WTC11 (cell line): ENCODE data around the gene PDE4B. TPM values are rescaled to one million over a fixed set of nuclear protein-coding genes. Genes with fewer than 3 reads are reported as not detected.

Source experiments
- ATAC-seq: fragments of 200-7000 bp; cut with Tn5 transposase; 2 replicates; pipeline ENCODE4 v1.10.0; 2021; ENCODE audit warnings: mild to moderate bottlenecking, moderate library complexity
- CTCF ChIA-PET: fragments of 300-600 bp; sonication (Branson Sonifier 250); formaldehyde crosslinking; loops from one replicate; lab custom pipeline; 2021; ENCODE audit warnings: antibody characterized with exemption; lab: Charles Lee
- POLR2A ChIA-PET: fragments of 350-600 bp; sonication (Branson Sonifier 250); formaldehyde crosslinking; loops from one replicate; lab custom pipeline; 2021; ENCODE audit warnings: antibody characterized with exemption; lab: Charles Lee
- DNase-seq: peaks from one replicate; pipeline ENCODE4 v3.0.0; 2021; ENCODE audit warnings: low spot score
- H3K27ac Mint-ChIP-seq: 2 replicates; pipeline ENCODE4 v1.8.0; 2021; ENCODE audit warnings: mixed read lengths
- H3K27me3 Mint-ChIP-seq: 2 replicates; pipeline ENCODE4 v1.8.0; 2021; ENCODE audit warnings: low read depth, mild to moderate bottlenecking, moderate library complexity, mixed read lengths
- H3K36me3 Mint-ChIP-seq: 2 replicates; pipeline ENCODE4 v1.8.0; 2021; ENCODE audit warnings: mixed read lengths
- H3K4me1 Mint-ChIP-seq: 2 replicates; pipeline ENCODE4 v1.8.0; 2022; ENCODE audit warnings: mixed read lengths
- H3K4me3 Mint-ChIP-seq: 2 replicates; pipeline ENCODE4 v1.8.0; 2021; ENCODE audit warnings: mild to moderate bottlenecking, moderate library complexity, mixed read lengths
- H3K9me3 Mint-ChIP-seq: 2 replicates; pipeline ENCODE4 v1.8.0; 2021; ENCODE audit warnings: mixed read lengths
- AR ChIP-seq: fragments of 250-450 bp; sonication (Bioruptor Pico); IDR thresholded peaks from 2 replicates; pipeline ENCODE4 v1.9.0; 2021; ENCODE audit warnings: mild to moderate bottlenecking
- ATF1 ChIP-seq: sonication (generic); formaldehyde crosslinking; IDR thresholded peaks from 2 replicates; pipeline ENCODE4 v1.8.1; 2023; ENCODE audit warnings: mild to moderate bottlenecking, moderate library complexity, missing genetic modification reagents
- CTCF ChIP-seq: fragments of 200-600 bp; IDR thresholded peaks from 2 replicates; pipeline ENCODE4 v1.8.0; 2022; ENCODE audit warnings: antibody characterized with exemption
- E2F1 ChIP-seq: sonication (generic); formaldehyde crosslinking; IDR thresholded peaks from 2 replicates; pipeline ENCODE4 v1.8.0; 2022; ENCODE audit warnings: mild to moderate bottlenecking, missing genetic modification reagents
- EMX1 ChIP-seq: fragments of 250-450 bp; sonication (Bioruptor Pico); IDR thresholded peaks from 2 replicates; pipeline ENCODE4 v1.8.0; 2021; ENCODE audit warnings: mild to moderate bottlenecking
- FOXK1 ChIP-seq: sonication (generic); formaldehyde crosslinking; IDR thresholded peaks from 2 replicates; pipeline ENCODE4 v1.8.0; 2022; ENCODE audit warnings: mild to moderate bottlenecking, moderate library complexity, missing genetic modification reagents
- FOXP4 ChIP-seq: sonication (generic); formaldehyde crosslinking; IDR thresholded peaks from 2 replicates; pipeline ENCODE4 v1.8.0; 2022; ENCODE audit warnings: mild to moderate bottlenecking, missing genetic modification reagents
- GTF2I ChIP-seq: fragments of 250-450 bp; sonication (Bioruptor Pico); conservative IDR thresholded peaks from 2 replicates; pipeline ENCODE4 v1.4.0; 2021; ENCODE audit warnings: mild to moderate bottlenecking
- MXD4 ChIP-seq: fragments of 250-450 bp; sonication (Bioruptor Pico); IDR thresholded peaks from 2 replicates; pipeline ENCODE4 v1.8.0; 2021; ENCODE audit warnings: mild to moderate bottlenecking, moderate library complexity, borderline replicate concordance
- NFATC4 ChIP-seq: fragments of 250-450 bp; sonication (Bioruptor Pico); IDR thresholded peaks from 2 replicates; pipeline ENCODE4 v1.9.0; 2021; ENCODE audit warnings: mild to moderate bottlenecking
- OVOL2 ChIP-seq: fragments of 250-450 bp; sonication (Bioruptor Pico); IDR thresholded peaks from 2 replicates; pipeline ENCODE4 v1.9.0; 2021; ENCODE audit warnings: mild to moderate bottlenecking, borderline replicate concordance
- RORB ChIP-seq: fragments of 250-450 bp; sonication (Bioruptor Pico); IDR thresholded peaks from 2 replicates; pipeline ENCODE4 v1.9.0; 2021; ENCODE audit warnings: mild to moderate bottlenecking
- SMAD3 ChIP-seq: sonication (generic); formaldehyde crosslinking; IDR thresholded peaks from 2 replicates; pipeline ENCODE4 v1.8.0; 2022; ENCODE audit warnings: missing genetic modification reagents, mild to moderate bottlenecking, borderline replicate concordance
- SP1 ChIP-seq: sonication (generic); formaldehyde crosslinking; conservative IDR thresholded peaks from 2 replicates; pipeline ENCODE4 v1.8.1; 2022; ENCODE audit warnings: missing genetic modification reagents
- TEAD1 ChIP-seq: sonication (generic); formaldehyde crosslinking; IDR thresholded peaks from 2 replicates; pipeline ENCODE4 v1.8.0; 2022; ENCODE audit warnings: mild to moderate bottlenecking, missing genetic modification reagents
- TP53 ChIP-seq: sonication (generic); formaldehyde crosslinking; IDR thresholded peaks from 2 replicates; pipeline ENCODE4 v1.8.1; 2023; ENCODE audit warnings: mild to moderate bottlenecking, missing genetic modification reagents
- ZMAT4 ChIP-seq: fragments of 250-450 bp; sonication (Bioruptor Pico); IDR thresholded peaks from 2 replicates; pipeline ENCODE4 v1.9.0; 2021; ENCODE audit warnings: mild to moderate bottlenecking
- ZNF396 ChIP-seq: fragments of 250-450 bp; sonication (Bioruptor Pico); IDR thresholded peaks from 2 replicates; pipeline ENCODE4 v1.8.0; 2021; ENCODE audit warnings: mild to moderate bottlenecking, moderate library complexity, borderline replicate concordance
- ZNF532 ChIP-seq: fragments of 250-450 bp; sonication (Bioruptor Pico); IDR thresholded peaks from 2 replicates; pipeline ENCODE4 v1.9.0; 2021; ENCODE audit warnings: mild to moderate bottlenecking, borderline replicate concordance
- ZNF671 ChIP-seq: fragments of 250-450 bp; sonication (Bioruptor Pico); IDR thresholded peaks from 2 replicates; pipeline ENCODE4 v1.8.0; 2021; ENCODE audit warnings: mild to moderate bottlenecking
- total RNA-seq: library from RNA; stranded (reverse); gene quantifications from 3 replicates; pipeline ENCODE4 v1.2.3, GENCODE V29; 2021

PDE4B gene
- total RNA-seq, 1 experiment from 2014 or later = 8.0 TPM

- POLR2A ChIA-PET = no interaction called here
- no peak overlapping the region for H3K27ac Mint-ChIP-seq
- H3K9me3 Mint-ChIP-seq = no peaks in the 10 kb centered on the region
- no peaks in the 10 kb centered on the region for H3K27me3 Mint-ChIP-seq
- no peaks in the 10 kb centered on the region for H3K36me3 Mint-ChIP-seq
- CTCF ChIA-PET = no interaction called here
- TF ChIP-seq E2F1 (no peak), SP1 (CRISPR knock-in tag) (no peak), GTF2I (CRISPR knock-in tag) (no peak), ZMAT4 (CRISPR knock-in tag) (no peak), AR (CRISPR knock-in tag) (no peak), RORB (CRISPR knock-in tag) (no peak), TEAD1 (no peak), SMAD3 (CRISPR knock-in tag) (no peak), ZNF396 (CRISPR knock-in tag) (no peak), ATF1 (CRISPR knock-in tag) (no peak), CTCF (no peak), FOXK1 (no peak), ZNF532 (CRISPR knock-in tag) (no peak), TP53 (no peak)
- TF ChIP-seq, all 79 proteins: peak for 0
- ATAC-seq (no peak), DNase-seq (no peak)
- Mint-ChIP-seq H3K4me1 (peaks cover 16% of the 10 kb centered on the region), H3K4me3 (no peak overlapping the region)
Observed at GRCh38 chr1:66175581-66175980, 382.9 kb downstream of the PDE4B start.

- ChIA-PET CTCF (no interaction called here), POLR2A (no interaction called here)
- Mint-ChIP-seq H3K27ac (no peak overlapping the region), H3K36me3 (no peaks in the 10 kb centered on the region), H3K9me3 (no peaks in the 10 kb centered on the region), H3K27me3 (no peaks in the 10 kb centered on the region), H3K4me3 (no peak overlapping the region), H3K4me1 (peaks cover 16% of the 10 kb centered on the region)
- ATAC-seq = peak; percentile 44; the same call in 1 of the 2 replicates
- peak; percentile 16 for DNase-seq
- TF ChIP-seq FOXP4 (CRISPR knock-in tag) (no peak), ZNF396 (CRISPR knock-in tag) (no peak), SMAD3 (CRISPR knock-in tag) (no peak), ATF1 (CRISPR knock-in tag) (no peak), EMX1 (CRISPR knock-in tag) (no peak), CTCF (no peak), NFATC4 (CRISPR knock-in tag) (no peak), OVOL2 (CRISPR knock-in tag) (no peak), TP53 (no peak), ZNF671 (CRISPR knock-in tag) (no peak), MXD4 (no peak)
Observed at GRCh38 chr1:66176012-66176715, 383.5 kb downstream of the PDE4B start.
